Left ventricle myocardium superior (tissue), 1 donor: Measurements from ENCODE around the gene LLGL2. TPM values are rescaled to one million over a fixed set of nuclear protein-coding genes. Genes with fewer than 3 reads are reported as not detected.
A peak's percentile ranks its signal among the peaks of the same experiment; 100 is the strongest.
"Not testable (repeated sequence)": the region's sequence is repeated elsewhere in the genome, so short reads cannot be mapped to it uniquely, and the experiment has no call there.

Experiments used
- ATAC-seq: fragments of 200-7000 bp; cut with Tn5 transposase; one replicate; pipeline ENCODE4 v1.9.1; 2020; ENCODE audit warnings: mild to moderate bottlenecking, moderate library complexity
- DNase-seq: peaks from one replicate; pipeline ENCODE4 v3.0.0-alpha.2; 2020
- intact Hi-C: fragments of 100-400 bp; cut with micrococcal nuclease; formaldehyde crosslinking; loops from one replicate; pipeline ENCODE4 v1.11.0; 2022
- long read RNA-seq: library from polyadenylated mRNA; unstranded; transcript quantifications from one replicate; pipeline ENCODE4 v2.0.0, GENCODE V29; 2021
- total RNA-seq: library from RNA; stranded (reverse); fragmentation: NEBNext Ultra II Directional; extraction: Animal tissue kit (Norgen Biotek cat#: 25700); gene quantifications from one replicate; pipeline ENCODE4 v1.2.1, GENCODE V29; 2021
- donor health status: DM: no; HTN: yes; CAD: no; lungs with severe emphysema.

Gene LLGL2
- 5.1 TPM for total RNA-seq
- long read RNA-seq, partial matches to known transcripts: 5 of 9 reads
- long read RNA-seq, other reads (novel, unspliced or antisense): 1 of 9 reads

- DNase-seq: peak; percentile 86
- intact Hi-C loops: no loop called here
- ATAC-seq: peak; percentile 91
Observed at GRCh38 chr17:75524970-75525805, at the start of gene LLGL2. TSS of gene LLGL2 (plus strand) at chr17:75525697. CDS start at chr17:75543427, 17,730 bp downstream.

DNA sequence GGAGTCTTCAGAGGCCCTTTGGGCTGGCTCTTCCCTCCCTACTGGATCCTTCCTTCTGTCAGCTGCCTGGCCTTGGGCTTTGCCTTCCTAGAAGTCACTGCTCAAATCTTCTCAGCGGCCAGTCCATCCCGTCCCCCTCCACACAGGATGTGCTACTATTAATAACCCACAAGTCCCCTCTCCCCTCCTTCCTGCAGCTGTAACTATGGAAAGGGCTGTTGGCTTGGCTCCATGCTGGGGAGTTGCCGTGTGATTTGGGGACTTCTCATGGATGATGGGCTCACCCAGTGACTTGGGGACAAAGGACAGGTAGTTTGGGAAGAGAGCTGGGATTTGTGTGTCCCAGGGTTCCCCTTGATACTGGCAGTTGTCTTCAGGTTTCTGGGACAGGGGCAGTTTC, 49.6 kb upstream of the LLGL2 start:
- DNase-seq (no peak), ATAC-seq (peak; percentile 85)
- intact Hi-C loops: no loop called here

GRCh38 chr17:75476271-75476671, 49.2 kb upstream of the LLGL2 start:
- DNase-seq (no peak), ATAC-seq (peak; percentile 81)
- intact Hi-C loops: no loop called here

- intact Hi-C loops: no loop called here
- DNase-seq: no peak
- peak; percentile 16 for ATAC-seq
Observed at GRCh38 chr17:75476752-75477489, 48.6 kb upstream of the LLGL2 start.

DNA sequence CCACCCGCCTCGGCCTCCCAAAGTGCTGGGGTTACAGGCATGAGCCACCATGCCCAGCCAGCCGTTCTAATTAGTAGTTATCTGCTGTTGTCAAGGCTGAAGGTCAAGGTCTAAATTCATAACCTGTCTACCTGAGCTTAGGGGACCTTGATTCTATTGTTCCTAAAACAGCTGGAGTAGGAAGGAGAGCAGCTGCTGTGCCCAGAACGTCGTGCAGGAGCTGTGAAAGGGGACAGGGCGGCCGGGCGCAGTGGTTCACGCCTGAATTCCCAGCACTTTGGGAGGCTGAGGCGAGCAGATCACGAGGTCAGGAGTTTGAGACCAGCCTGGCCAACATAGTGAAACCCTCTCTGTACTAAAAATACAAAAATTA, 48.0 kb upstream of the LLGL2 start:
- intact Hi-C loops, DNase-seq, ATAC-seq: not testable (repeated sequence)

DNA sequence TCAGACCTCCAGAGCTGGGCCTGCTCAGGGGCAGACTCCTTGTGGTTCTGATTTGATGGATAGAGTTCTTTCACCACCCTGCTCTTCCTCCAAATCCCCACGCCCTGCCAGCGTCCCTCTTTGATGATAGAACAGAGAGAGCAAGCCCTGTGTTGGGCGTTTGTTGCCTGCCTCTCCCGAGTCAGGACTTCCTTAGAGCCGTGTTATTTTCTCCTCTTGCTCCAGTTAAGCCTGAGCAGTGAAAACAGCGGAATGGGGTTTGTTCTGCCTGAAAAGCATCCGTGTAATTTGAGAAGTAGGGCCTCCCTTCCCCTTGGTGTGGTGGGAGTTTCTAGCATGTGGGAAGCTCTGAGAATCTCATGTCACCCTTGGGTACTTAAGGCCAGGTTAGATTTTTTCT, 47.0 kb upstream of the LLGL2 start:
- intact Hi-C loops: no loop called here
- ATAC-seq (no peak), DNase-seq (no peak)

- no peak for DNase-seq
- no peak for ATAC-seq
- intact Hi-C loops: no loop called here
Observed at GRCh38 chr17:75480281-75480680, 45.2 kb upstream of the LLGL2 start.

- ATAC-seq: no peak
- DNase-seq: no peak
- intact Hi-C loops: no loop called here
Observed at GRCh38 chr17:75481194-75482068, 44.1 kb upstream of the LLGL2 start.

- ATAC-seq: no peak
- intact Hi-C loops: no loop called here
- DNase-seq: no peak
Observed at GRCh38 chr17:75482098-75482942, 43.2 kb upstream of the LLGL2 start.

DNA sequence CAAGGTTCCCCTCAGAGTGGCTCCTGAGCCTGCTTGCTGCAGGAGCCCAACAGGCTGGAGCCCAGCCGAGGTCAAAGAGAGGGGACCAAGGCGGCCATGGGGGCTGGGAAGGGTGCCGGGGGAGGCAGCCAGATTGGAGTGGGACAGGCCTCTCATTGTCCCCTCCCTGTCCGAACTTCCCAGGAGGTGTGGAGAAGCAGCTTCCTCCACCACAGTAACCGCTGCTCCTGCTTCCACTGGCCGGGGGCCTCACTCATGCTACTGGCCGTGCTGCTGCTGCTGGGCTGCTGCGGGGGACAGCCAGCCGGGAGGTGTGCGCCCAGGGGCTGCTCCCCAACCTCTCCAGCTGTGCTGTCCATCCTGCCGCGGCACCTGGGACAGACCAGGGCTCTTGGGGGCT, 39.8 kb upstream of the LLGL2 start:
- peak; percentile 35 for DNase-seq
- peak; percentile 7 for ATAC-seq
- intact Hi-C loops: no loop called here

- peak; percentile 30 for DNase-seq
- no peak for ATAC-seq
- intact Hi-C loops: no loop called here
Observed at GRCh38 chr17:75486151-75486550, 39.3 kb upstream of the LLGL2 start.

DNA sequence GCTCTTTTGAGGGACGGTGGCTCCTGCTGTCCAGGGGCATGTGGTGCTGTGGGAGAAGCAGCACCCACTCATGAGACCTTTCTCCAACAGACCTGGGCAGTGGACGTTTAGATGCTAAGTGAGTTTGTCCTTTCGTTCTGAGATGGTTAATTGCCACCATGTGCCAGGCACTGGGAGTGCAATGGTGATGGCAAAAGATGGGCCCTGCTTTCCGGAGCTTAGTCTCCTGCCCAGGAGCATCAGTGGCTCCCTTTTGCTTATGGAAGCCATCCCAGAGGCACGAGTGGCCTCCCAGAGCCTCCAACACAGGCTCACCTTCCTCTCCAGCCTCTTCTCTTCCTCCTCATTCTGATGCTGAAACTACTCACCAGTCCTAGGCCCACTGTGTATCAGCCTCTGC, 38.5 kb upstream of the LLGL2 start:
- ATAC-seq (no peak), DNase-seq (no peak)
- intact Hi-C loops: no loop called here

DNA sequence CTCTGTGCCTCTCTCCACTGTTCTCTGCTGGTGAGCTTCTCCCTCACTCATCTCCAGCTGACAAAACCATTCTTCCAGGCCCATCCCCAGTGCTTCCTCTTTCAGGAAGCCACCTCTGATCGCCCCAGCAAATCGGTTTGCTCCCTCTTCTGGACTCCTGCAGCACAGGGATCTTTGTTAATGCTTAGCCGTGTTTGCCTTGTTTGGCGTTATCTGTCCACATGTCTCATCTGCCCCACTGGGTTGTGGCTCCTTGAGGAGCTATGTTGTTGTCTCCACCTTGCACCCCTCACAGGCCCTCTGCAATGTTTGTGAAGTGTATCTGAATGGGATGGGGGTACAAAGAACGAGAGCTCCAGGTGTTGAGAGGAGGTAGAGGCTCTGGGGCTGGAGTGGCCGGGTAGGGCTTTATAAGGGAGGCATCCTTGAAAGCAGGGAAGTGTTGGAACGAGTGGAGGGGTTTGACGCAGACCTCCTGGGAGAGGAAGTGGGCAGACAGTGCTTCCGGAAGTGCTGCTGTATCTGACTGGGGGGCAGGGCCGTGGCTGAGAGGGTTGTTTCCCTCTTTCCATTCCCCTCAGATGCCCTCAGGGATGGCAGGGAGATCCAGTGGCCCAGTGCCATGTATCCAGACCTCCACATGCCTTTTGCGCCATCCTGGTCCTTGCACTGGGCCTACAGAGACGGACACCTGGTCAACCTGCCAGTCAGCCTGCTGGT, 38.0 kb upstream of the LLGL2 start:
- DNase-seq (peak; percentile 56), ATAC-seq (peak; percentile 45)
- intact Hi-C loops: no loop called here

GRCh38 chr17:75488693-75489510, 36.6 kb upstream of the LLGL2 start:
- DNase-seq: no peak
- intact Hi-C loops: no loop called here
- no peak for ATAC-seq

- DNase-seq (no peak), ATAC-seq (no peak)
- intact Hi-C loops: no loop called here
Observed at GRCh38 chr17:75489511-75489955, 36.0 kb upstream of the LLGL2 start.

- DNase-seq (peak; percentile 29), ATAC-seq (no peak)
- intact Hi-C loops: no loop called here
Observed at GRCh38 chr17:75490173-75490743, 35.2 kb upstream of the LLGL2 start.
